Measurements from ENCODE around the gene ADARB2.
"Not testable (repeated sequence)": the region's sequence is repeated elsewhere in the genome, so short reads cannot be mapped to it uniquely, and the experiment has no call there.

The ADARB2 gene

DNA sequence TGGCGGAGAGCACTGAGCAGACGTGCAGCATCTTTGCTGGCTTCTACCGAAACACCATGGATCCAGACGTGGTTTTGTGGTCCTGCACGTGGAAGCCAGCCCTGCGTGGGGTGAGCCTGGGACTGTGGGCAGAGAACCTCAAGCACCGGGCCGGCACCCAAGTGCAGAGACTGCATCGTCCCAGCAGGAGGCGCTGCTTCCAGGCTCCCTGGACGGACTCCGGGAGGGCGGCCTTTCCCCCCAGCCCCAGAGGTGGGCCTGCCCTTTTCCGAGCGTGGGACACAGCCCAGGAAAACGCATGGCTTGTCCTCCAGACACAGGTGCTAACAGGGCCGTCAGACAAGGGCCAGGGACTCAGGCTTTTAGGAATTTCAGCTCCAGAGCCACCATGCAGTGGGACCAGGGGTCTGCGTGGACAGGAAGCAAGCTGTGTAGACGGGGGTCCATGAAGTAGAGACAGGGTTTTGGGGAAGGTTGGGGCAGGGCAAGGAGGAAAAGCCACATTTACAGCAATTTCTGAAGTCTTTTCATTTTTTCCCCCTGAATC lies 377.2 kb downstream of the ADARB2 start:
- no peak for DNase-seq

GRCh38 chr10:1359626-1359955 lies 377.7 kb downstream of the ADARB2 start:
- DNase-seq = no peak

DNA sequence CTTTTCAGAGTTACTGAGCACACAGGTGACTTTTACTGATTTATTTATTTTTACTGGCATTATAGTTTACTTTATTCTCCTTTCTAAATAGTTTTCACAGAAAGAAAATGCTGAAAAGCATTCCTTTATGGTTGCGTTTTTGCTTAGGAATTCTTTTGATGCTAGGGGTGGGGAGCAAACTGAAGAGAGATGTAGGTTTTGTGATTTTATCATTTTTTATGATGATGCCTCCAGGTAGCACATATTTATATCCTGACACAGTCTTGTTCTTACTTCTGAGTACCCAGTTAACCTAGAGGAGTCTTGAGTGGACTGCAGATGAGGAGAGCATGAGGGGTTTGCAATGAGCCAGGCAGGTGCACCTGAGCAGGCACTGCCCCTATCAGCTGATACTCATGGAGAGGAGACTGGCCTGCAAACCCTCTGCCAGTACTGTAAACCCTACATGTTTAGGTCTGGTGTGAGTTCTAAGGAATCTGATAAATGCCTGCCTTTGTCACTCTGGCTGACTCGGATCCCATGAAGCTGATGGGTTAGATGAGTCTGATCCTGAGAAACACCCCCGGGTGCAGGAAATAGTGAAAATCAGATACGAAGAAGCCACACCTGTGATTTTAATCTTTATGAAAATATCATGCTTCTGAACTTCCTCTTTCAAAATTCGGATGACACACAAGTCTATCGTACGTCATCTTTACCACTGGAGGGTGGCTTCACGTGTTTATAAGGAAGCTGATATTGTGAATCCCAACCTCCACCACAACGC lies 378.3 kb downstream of the ADARB2 start:
- no peak for DNase-seq

- no peak for DNase-seq
Measured at GRCh38 chr10:1358147-1358546, 379.2 kb downstream of the ADARB2 start.

- DNase-seq = no peak
Measured at GRCh38 chr10:1356349-1356748, 381.0 kb downstream of the ADARB2 start.

DNA sequence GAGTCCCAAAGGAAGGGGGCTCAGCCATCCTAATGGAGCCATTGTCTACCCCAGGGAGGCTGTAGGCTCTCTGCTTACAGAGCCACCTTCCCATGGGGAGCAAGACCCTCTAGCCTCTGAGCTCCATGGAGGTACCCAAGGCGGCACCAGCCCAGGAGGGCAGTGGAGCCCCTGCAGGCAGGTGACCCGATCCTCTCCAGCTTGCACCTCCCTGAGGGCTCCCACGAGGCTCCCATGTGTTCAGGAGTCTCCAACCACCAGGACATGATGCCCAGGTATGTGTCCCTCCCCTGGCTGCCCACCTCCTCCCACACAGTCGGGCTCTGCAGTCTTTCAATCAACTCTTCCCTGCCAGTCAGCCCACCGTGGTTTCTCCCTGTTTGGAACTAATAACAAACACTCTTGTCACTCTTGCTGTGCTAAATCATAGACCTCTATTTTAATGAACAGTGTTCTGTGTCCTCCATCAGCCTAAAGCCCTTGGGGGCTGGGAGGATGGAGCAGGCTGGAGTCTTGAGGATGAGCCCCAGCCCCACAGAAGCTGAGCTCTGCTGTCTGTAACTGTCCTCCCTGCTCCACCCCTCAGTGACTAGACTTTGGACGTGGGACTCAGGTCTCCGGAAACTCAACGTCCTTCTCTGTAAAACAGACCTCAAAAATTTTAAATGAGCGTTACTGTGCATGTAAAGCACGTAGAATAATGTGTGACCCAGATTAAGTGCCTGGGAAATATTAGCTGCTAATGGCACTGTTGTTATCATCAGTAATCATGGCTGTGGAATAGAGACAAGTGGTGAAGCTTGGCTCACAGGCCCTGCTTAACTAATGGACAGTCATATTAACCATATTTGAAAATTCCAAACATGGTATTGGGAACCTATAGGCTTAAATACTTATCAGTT lies 382.3 kb downstream of the ADARB2 start:
- no peak for DNase-seq

DNA sequence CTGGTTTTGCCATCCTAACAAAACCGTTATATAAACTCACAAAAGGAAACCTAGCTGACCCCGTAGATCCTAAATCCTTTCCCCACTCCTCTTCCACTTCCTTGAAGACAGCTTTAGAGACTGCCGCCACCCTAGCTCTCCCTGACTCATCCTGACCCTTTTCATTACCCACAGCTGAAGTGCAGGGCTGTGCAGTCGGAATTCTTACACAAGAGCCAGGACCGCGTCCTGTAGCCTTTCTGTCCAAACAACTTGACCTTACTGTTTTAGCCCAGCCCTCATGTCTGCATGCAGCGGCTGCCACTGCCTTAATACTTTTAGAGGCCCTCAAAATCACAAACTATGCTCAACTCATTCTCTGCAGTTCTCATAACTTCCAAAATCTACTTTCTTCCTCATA lies 385.0 kb downstream of the ADARB2 start:
- DNase-seq = not testable (repeated sequence)

- no peak for DNase-seq
Measured at GRCh38 chr10:1348773-1349050, 388.6 kb downstream of the ADARB2 start.

DNA sequence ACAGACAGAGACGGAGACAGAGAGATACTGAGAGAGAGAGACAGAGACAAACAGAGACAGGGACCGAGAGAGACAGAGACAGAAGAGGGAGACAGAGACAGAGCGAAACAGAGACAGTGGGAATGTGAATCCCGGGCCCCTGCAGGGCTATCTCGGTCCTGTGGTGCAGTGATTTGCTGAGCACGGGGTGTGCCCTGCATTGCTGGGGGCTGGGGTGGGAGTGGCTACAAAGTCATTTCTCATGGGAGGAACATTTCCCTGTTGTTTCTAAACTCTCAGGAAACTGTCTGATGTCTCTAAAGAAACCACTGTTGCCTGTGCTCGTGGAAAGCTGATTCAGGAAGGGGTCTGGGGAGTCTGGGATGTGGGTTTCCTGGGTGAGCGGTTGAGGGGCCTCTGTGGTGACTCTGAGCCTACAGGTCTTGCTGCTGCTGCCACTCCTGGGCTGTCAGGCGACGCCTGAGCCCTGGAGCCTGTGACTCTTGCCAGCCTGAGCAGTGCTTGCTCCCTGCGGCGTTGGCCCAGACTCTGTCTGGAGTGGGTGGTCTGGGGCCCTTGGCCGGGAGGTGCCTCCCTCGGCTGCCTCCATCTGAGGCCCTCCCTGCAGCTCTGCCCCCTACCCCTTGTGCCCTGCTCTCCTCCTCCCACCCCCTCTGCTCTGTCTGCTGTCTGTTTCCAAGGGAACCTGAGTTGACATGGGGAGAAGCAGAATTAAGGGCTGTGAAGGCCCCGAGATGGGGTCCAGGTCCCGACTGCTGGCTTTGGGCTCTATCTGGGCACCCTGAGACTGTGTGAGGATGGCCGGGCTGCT lies 389.2 kb downstream of the ADARB2 start:
- no peak for DNase-seq

DNA sequence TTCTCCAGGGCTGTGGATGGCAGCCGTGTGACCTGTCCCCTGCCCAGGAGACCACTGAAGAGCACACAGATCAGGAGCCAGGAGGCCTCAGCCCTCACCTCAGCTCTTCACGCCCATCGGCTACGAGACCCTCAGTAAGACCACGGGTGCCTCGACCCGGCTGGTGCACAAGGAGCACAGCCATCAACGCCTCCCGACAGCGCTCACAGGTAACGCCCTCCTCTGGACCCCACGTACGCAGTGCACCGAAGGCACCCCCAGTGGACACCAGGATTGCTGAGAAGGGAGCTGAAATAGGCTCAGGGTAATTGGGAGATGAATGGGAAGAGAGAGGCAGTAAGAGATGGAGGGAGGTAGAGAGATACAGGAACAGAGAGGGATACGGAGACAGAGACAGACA lies 389.8 kb downstream of the ADARB2 start:
- DNase-seq = no peak

DNA sequence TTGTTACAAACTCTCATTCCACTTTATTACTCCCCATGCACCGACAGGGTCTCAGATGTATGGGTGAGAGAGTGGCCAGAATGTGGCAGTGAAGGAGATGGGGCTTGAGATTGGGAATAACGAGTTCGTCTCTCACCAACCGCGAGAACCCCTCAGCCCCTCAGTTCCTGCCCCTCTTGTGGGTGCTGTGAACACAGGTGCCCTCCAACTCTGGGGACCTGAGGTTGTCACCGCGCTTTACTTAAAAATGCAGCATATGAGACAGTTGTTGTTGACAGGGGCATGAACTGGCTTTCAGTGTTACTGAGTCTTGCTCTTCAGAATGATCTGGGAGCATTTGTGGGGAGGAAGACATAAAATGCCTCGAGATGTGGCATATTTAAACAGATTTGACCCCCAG lies 391.1 kb downstream of the ADARB2 start:
- DNase-seq = no peak

GRCh38 chr10:1345368-1345767 lies 392.0 kb downstream of the ADARB2 start:
- no peak for DNase-seq

GRCh38 chr10:1344846-1345245 lies 392.5 kb downstream of the ADARB2 start:
- no peak for DNase-seq

DNA sequence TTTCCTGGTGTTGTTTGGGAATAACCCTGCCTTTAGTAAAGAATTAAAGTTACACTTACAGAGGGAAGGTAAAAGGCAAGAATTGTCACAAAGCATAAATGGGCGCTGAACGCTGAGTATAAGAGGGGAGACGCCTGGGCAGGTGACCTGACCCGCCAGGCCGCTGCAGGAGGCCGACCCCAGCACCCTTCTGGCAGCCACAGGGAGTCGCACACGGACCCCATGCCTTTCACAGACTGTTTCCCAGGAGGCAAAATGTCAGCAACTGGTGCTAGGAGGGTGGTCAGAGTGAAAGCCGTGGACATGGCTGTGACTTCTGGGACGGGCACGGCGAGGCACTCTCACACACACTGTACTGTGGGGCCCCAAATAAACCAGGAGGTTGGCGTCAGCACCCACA lies 392.9 kb downstream of the ADARB2 start:
- no peak for DNase-seq

- no peak for DNase-seq
Measured at GRCh38 chr10:1343176-1343575, 394.1 kb downstream of the ADARB2 start.

DNA sequence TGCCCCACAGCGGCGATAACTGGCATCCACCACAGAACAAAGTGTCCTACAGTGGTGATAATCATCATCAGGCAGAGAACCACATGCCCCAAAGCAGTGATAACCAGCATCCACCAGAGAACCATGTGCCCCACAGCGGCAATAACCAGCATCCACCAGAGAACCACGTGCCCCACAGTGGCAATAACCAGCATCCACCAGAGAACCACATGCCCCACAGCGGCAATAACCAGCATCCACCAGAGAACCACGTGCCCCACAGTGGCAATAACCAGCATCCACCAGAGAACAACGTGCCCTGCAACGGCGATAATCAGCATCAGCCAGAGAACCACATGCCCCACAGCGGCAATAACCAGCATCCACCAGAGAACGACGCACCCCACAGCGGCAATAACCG lies 396.3 kb downstream of the ADARB2 start:
- not testable (repeated sequence) for DNase-seq

DNA sequence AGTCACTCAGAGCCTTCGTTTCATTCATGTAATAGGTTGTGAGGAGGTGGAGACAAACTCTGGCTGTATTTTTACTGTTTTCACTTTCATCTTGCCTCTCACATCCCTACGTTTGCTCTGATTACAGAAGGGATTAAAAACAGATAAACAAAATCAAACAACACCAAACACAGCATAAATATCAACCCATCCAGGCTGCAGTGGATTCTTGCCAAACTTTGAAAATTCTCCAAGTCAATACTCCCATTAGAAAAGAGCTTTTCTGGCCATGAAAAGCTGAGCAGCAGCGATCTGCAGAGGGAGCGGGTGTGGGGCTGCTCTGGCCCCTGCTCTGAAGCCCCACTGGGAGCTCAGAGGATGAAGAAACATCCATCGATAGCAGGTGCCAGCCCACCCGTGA lies 397.9 kb downstream of the ADARB2 start:
- DNase-seq = no peak

GRCh38 chr10:1335642-1336041 lies 401.7 kb downstream of the ADARB2 start:
- DNase-seq = no peak

DNA sequence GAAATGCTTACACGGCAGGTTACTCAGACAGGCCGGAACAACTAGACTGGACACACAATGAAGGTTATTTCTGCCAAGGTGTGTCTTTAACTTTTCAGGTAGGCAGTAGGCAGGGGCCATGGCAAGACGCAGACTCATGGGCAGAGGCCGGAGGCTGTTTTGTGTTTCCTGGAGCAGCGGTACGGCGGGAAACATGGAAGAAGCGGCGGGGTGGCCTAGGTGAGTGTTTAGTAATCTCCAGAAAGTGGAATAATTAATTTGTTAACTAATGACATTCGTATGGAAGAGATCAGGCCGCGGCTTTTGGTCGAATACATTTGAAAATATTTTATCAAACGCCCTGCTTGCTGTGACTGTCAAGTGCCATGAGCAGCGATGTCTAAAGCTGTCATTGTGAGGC lies 403.3 kb downstream of the ADARB2 start:
- DNase-seq = no peak

DNA sequence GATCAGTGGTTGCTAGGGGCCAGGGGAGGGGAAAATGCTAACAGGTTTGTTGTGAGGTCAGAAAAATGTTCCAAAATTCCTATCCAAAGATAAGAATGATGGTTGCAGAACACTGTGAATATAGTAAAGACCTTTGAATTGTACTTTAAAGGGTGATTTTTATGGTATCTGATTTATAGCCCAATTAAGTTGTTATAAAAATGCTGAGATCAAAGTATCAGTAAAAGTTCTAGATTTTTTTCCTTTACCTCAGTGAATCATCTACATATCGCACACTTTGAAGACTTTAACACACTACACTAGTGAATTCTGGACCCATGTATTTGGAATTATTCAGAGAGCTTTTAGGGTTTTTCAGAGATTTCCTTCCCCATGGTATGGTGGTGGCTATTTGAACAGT lies 405.8 kb downstream of the ADARB2 start:
- no peak for DNase-seq

DNA sequence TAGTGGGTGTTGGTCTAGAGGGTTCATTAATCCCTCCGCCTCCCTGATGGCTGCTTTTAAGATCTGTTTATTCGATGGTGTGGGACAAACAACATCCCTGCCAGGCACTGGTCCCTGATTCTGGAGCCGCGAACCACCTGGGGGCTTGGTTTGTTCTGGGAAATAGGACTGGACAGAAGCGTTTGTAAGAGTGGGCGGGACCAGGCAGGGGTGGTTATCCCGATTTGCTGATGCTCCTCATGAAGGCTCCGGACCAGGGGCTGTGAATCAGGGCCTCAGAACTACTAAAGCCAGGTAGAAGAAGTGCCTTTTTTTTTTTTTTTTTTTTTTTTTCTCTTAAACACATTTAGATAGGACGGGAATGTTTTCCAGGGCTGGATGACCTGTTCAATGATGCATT lies 407.7 kb downstream of the ADARB2 start:
- DNase-seq = no peak

- no peak for DNase-seq
Measured at GRCh38 chr10:1328981-1329614, 408.2 kb downstream of the ADARB2 start.
